Epidermal melanocyte (primary cell): ENCODE measurements around the gene NAT14.
"Not testable (repeated sequence)": the region's sequence is repeated elsewhere in the genome, so short reads cannot be mapped to it uniquely, and the experiment has no call there.

Experiments
- DNase-seq: peaks from one replicate; pipeline ENCODE4 v3.0.0; 2011; ENCODE audit warnings: low spot score; ENCODE audit not compliant: insufficient read length

NAT14 gene

GRCh38 chr19:55484593-55485438, at the start of gene NAT14:
Gene NAT14, plus strand, starts transcription at chr19:55485188. Its CDS starts 521 bp downstream, at chr19:55485709.
- DNase-seq: peak; percentile 98

- DNase-seq: no peak
Measured at GRCh38 chr19:55436847-55437246, 48.1 kb upstream of the NAT14 start.

- DNase-seq: peak; percentile 84
Measured at GRCh38 chr19:55437410-55437809, 47.6 kb upstream of the NAT14 start.

GRCh38 chr19:55439052-55439451, 45.9 kb upstream of the NAT14 start:
- peak; percentile 5 for DNase-seq

- peak; percentile 57 for DNase-seq
Measured at GRCh38 chr19:55440411-55441105, 44.4 kb upstream of the NAT14 start.

- DNase-seq: peak; percentile 18
Measured at GRCh38 chr19:55441319-55441691, 43.7 kb upstream of the NAT14 start.

- DNase-seq: peak; percentile 14
Measured at GRCh38 chr19:55441692-55442321, 43.2 kb upstream of the NAT14 start.

GRCh38 chr19:55442372-55442961, 42.5 kb upstream of the NAT14 start:
- DNase-seq: peak; percentile 14

GRCh38 chr19:55443045-55443823, 41.8 kb upstream of the NAT14 start, which contains the start of gene SHISA7:
Gene SHISA7, minus strand, starts transcription at chr19:55443300. Its CDS starts 437 bp downstream, at chr19:55442863.
- peak; percentile 52 for DNase-seq

GRCh38 chr19:55443824-55444480, 41.0 kb upstream of the NAT14 start:
- peak; percentile 19 for DNase-seq

GRCh38 chr19:55444646-55445045, 40.3 kb upstream of the NAT14 start:
- DNase-seq: peak; percentile 16

GRCh38 chr19:55446060-55446459, 38.9 kb upstream of the NAT14 start:
- peak; percentile 11 for DNase-seq

- peak; percentile 92 for DNase-seq
Measured at GRCh38 chr19:55447421-55448174, 37.4 kb upstream of the NAT14 start.

- DNase-seq: not testable (repeated sequence)
Measured at GRCh38 chr19:55448175-55448490, 36.9 kb upstream of the NAT14 start.

GRCh38 chr19:55449469-55449868, 35.5 kb upstream of the NAT14 start:
- DNase-seq: no peak

- DNase-seq: no peak
Measured at GRCh38 chr19:55451163-55451964, 33.6 kb upstream of the NAT14 start.

GRCh38 chr19:55451965-55452748, 32.8 kb upstream of the NAT14 start:
- DNase-seq: no peak

- peak; percentile 93 for DNase-seq
Measured at GRCh38 chr19:55452749-55453346, 32.1 kb upstream of the NAT14 start.
